GM18951 (cell line): ENCODE results near the gene UBA5.

ENCODE experiments used
- POLR2A ChIP-seq: IDR thresholded peaks from 4 replicates; pipeline ENCODE4 v1.6.1; 2011; ENCODE audit warnings: mild to moderate bottlenecking; ENCODE audit not compliant: insufficient read length, insufficient read depth; ENCODE audit errors: extremely low read depth
- in situ Hi-C: fragments of 300-500 bp; cut with MboI; formaldehyde crosslinking; loops from one replicate; pipeline ENCODE4 v1.12.0; 2022; ENCODE audit warnings: low sequenced_read_pairs, mixed read lengths, inconsistent platforms; ENCODE audit not compliant: unreplicated experiment

Gene UBA5

DNA sequence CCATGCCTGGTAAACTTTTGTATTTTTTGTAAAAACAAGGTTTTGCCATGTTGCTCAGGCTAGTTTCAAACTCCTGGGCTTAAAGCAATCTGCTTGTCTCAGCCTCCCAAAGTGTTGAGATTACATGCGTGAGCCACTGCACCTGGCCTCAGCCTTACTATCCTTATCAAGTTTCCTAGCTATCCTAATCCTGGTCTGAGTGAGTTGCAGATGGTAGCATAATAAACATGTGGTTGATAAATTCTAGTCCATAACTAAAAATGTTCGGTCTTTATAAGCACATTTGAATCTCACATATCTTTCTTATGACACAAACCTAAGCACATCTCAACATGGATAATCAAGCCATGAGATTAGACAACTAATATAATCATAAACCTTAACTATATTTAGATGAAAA is 43.6 kb downstream of the UBA5 start:
- TF ChIP-seq POLR2A = no peak
- in situ Hi-C loops = no loop called here

DNA sequence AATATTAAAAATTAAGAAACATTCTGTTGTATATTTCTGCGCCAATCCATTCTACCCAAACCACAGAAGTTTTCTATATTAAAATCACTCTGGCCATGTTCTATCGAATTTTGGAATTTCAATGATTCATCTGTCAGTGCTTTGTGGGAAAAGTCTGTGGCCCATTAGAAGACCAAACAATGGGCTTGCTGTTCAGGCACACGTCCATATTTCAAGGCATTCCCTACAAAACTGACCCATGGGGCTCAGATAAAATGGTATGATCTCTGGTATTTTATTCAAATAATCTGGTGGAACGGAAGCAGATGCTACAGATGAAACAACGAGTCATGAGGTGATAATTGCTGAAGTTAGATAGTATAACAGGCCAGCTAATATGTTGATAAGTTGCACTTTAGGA is 49.6 kb downstream of the UBA5 start:
- TF ChIP-seq POLR2A = no peak
- in situ Hi-C loops = no loop called here

DNA sequence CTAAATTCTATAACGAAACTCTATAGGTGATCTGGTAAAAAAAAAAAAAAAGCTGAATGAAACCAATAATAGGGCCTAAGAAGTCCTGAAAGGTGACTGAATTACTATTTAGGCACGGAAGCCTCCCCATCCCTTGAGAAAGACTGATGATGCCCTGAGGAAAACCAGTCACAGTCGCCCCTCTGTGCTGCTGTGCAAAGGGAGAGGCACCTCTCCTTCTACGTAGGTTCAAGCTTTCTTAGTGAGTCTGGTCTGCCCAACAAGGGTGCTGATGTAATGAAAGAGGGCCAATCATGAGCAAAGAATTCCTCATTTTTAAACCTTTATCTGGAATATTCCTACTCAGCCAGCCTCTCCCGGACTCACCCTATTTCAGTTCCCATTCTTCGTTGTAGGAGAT is 50.2 kb downstream of the UBA5 start:
- in situ Hi-C loops = no loop called here
- TF ChIP-seq POLR2A = no peak

DNA sequence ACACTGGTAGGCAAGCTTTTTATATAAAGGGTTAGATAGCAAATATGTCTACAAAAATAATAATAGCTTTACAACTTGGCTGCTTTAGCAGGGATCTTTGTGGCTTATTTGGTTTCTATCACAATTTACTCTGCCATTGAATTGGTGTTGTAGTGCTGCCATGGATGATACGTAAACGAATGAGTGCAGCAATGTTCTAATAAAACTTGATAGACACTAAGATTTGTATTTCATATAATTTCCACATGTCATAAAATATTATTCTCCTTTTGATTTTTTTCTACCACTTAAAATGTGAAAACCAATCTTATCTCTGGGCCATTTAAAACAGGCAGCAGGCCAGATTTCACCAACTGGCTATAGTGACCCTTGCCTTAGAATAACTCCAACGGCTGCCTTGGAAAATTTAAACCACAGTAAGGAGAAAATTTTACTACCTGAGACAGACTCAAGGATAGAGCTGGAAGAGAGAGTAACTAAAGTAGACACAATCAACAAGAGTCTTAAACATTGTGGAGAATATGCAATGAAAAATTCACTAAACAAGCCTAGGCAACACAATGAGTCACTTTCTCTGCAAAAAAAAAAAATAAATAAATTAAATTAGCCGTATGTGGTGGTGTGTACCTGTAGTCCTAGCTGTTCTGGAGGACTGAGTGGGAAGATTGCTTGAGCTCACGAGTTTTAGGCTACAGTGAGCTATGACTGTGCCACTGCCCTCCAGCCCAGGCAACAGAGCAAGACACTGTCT is 54.0 kb downstream of the UBA5 start:
- TF ChIP-seq POLR2A = no peak
- in situ Hi-C loops = no loop called here

DNA sequence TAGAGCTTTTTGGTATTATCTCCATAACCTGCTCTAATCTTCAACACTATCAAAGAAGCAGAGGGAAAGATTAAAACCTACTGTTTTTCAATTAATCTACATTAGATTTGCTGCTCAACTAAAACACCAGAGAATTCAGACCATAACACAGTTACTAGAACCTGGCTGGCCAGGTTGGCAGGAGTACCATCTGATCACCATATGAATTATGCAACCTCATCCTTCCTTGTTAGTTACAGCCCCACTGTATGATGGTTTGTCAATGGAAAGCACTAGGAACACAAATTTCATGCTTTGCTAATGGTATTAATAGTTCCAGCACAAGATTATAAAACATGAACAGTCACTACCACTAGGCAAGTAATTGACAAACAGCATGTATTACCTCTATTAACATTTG is 56.2 kb downstream of the UBA5 start:
- no peak for TF ChIP-seq POLR2A
- in situ Hi-C loops = no loop called here

DNA sequence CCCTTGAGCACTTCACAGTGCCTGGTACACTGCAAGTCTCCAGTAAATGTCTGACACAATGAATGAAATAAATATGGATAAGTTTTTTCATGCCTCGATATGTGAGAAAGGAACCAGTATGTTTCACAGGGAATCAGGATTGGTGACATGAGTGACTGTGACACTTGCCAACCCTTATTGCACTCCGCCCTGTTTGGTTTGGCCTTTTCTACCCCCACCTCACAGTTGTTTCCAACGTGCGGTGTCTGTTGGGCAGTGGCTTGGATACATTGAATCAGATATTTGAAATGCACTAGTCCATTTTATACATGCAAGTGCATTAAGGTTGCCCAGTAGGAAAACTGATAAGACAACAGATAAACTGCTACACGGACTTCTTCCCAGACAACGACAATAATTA is 60.1 kb downstream of the UBA5 start:
- in situ Hi-C loops = no loop called here
- TF ChIP-seq POLR2A = no peak

DNA sequence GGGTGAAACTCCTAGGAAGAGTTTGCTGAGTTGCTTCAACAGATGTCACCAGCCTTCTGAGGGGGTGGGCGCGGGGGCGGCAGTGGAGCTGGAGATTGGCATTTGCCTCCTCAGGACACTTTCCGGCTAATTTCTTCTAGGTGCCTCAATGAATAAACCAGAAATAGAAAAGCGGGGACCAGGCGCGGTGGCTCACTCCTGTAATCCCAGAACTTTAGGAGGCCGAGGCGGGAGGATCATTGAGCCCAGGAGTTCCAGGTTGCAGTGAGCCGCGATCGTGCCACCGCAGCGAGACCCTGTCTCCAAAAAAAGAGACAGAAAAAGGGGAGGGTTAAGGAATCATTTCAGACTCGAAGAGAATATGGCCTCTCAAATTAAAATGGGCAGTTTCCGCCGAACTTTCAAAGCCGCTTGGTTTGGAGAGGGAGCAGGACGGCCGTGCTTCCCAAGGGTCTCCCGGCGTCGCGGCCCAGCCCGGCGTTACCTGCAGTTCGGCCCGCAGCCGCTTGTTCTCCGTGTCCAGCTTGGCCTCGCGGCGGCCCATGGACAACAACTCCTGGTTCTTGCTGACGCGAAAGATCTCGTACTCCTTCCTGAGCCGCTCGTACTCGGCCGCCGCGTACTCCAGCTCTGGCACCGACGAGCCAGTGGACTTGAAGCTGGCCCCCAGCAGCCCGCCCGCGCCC is 61.5 kb downstream of the UBA5 start:
- in situ Hi-C loops = no loop called here

DNA sequence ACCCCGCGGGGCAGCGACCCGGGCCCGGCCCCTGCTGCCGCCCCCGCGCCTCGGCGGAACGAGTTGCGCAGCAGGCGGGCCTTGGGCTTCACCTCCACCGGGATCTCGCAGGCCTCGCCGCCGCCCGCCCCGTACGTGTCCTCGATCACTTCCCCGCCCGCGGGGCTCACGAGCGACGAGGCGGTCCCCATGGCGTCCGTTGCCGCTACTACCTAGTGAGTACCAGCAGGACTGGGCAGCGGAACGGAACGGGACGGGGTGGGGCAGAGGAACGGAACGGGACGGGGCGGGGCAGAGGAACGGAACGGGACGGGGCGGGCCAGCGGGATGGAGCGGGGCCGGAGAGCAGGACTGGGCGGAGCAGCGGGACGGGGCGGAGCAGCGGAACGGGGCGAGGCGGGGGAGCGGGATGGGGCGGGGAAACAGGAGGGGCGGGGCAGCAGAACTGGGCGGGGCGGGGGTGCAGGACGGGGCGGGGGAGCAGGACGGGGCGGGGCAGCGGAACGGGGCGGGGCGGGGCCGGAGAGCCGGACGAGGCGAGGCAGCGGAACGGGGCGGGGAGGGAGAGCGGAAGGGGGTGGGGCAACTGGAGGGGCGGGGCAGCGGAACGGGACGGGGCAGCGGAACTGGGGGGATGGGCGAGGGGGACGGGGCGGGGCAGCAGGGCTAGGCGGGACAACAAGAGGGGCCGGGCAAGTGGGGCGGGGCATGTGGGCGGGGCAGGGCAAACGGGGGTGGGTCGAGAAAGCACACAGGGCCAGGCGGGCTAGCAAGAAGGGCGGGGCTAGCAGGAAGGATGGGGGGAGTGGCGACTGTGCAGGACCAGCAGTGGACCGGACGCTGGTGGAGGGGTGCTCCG is 62.3 kb downstream of the UBA5 start, which contains the start of gene NPHP3:
Gene NPHP3 (minus strand): TSS at position 245 of the 859 bp plus-strand sequence. CDS start 54 bp downstream, at position 191.
- in situ Hi-C loops = no loop called here
- TF ChIP-seq POLR2A = peak; percentile 70

More for the DNA sequence above, 61.5 kb downstream of the UBA5 start:
- TF ChIP-seq POLR2A = no peak

DNA sequence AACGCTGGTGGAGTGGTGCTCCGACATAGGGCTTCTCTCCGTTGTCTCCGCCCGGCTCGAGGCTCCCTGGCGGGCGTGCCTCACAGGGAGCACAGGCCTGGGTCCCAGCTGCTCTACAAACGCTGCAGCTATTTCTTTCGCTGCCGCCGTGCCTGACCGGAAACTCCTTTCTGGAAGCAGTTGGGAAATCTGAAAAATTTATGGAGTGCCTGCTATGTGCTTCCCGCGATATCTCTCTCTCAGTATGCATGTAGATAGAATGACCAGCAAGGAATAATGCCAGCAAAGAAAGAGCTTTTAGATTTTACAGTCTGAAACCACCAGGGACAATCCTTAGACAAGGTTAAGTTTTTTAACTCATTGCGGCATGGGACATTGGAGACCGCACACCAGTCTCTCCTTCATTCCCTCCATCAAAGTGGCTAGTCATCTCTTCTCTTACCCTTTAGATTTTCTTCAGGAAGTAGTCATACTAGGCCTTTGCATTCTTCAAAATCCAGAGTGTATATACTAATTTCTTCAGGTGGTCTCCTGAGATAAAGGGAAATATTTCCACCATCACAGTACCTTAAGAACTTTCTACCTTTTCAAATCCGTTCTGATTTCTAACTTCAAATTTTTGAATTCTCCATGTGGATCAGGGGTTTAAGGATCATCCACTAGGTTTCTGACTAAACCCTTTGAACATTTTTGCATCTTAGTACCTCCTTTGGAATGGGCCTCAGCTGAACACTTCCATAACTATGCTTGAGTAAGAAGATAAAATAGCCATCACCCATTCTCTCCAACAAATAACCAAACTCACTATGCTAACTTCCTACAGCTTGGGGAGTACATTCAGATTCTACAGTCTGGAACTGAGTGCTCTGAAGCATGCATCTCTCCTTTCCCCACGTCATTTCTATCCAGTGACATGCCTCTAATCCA is 63.2 kb downstream of the UBA5 start:
- in situ Hi-C loops = no loop called here
- peak; percentile 69 for TF ChIP-seq POLR2A

DNA sequence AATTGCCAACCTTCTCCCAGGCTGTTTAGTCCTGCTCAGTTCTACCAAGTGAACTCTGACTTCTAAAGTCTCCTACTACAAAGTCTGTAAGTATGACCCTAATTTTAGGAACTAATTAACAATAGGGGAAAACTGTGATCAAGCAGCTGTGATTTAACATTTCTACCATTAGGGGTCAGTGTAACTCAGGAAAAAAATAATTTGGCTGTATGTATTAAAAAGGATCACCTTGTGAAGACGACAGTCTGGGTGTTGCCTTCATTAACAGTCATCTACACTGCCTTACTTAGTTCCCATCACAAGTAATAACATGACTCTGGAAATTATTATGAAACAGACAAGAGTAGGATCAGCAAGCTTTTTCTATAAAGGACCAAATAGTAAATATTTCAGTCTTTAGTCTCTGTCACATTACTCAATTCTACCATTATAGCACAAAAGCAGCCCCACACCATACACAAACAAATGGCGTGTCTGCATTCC is 66.3 kb downstream of the UBA5 start:
- in situ Hi-C loops = no loop called here
- no peak for TF ChIP-seq POLR2A
